HG02938 (cell line): ENCODE results near the gene PRKAG2.

Experiments used
- ATAC-seq: cut with Tn5 transposase; IDR thresholded peaks from one replicate; pipeline ENCODE4 v1.9.1; 2021; ENCODE audit warnings: mild to moderate bottlenecking, moderate library complexity; ENCODE audit not compliant: unreplicated experiment

Gene PRKAG2

DNA sequence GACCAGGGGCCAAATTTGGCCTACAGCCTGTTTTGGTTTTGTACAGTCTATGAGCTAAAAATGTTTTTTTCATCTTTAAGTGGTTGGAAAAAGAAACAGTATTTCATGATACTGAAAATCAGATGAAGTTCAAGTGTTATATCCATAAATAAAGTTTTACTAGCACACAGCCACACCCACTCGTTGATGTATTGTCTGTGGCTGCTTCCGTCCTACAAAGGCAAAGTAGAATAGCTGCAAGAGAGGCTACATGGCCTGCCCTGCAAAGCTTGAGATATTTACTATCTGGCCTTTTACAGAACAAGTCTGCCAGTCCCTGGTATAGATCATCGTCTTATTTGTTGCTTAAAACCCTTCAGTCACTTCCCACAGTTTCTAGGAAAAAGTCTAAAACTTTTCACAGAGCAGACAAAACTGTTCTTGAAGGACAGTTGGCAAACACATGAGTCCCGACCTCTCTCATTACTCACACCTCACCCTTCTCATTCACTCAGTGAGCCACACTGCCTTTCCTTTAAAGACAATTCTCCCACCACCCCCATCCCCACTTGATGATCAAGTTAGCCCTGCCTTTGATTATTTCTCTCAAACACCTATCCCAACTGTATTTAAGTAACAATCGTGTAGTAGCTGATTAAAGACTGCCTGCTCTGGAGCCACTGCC is 367.1 kb downstream of the PRKAG2 start:
- ATAC-seq: no peak

DNA sequence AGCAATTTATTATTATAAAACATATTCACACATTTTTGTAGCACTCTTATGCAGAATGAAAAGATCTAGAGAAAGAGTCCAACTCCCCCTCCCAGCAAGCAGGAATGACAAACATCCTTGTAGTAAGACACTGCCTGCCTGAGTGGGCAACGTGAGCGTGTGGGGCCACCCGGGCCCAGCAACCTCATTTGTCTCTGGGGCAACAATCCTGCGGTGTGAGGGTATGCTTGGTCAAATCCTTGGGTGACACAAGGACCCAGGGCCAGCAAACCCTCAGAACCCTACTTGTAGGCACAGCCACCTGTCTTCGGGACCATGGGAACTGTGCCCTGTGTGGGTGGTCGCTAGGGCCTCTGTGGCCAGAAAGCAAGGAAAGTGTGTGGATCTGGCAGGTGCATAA is 367.9 kb downstream of the PRKAG2 start:
- no peak for ATAC-seq

DNA sequence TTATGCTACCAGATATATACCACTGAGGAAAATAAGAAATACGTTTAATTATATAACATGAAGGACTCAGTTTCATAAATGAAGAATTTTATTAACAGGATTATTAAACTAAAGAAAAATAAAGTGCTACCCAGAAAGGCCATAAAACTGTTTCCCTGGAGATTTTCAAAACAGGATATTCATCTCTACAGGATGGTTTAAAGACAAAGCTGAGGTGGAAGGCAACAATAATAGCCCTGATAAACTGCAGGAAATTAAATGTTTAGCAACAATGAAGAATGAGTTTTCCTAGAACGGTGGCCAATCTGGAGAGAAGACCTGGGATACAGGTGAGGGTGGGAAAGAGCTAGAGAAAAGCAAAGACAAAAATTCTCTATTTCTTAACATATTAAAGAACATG is 369.1 kb downstream of the PRKAG2 start:
- ATAC-seq: no peak

DNA sequence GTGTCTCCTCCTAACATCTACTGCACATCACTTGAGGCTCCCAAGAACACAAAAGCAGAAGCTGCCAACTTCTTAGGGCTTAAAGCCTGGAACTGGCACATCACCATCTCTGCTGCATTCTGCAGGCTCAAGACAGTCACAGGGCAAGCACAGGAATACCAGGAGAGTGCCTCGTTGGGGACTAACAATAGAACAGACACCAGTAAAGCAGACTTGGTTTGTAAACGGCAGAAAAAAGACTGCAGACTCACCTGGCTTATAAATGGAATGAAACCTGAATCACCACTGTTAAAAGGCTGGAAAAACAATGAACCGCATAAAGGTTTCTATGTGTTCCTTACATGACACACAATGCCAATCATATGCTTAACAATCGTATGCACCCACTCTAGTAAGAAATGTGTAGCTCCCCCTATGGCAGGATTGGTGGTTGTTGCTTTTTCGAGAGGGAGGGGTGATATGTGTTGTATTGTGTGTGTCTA is 370.0 kb downstream of the PRKAG2 start:
- no peak for ATAC-seq
